Measurements from ENCODE around the gene TCAF2.
"Not testable (repeated sequence)": the region's sequence is repeated elsewhere in the genome, so short reads cannot be mapped to it uniquely, and the experiment has no call there.

TCAF2 gene

DNA sequence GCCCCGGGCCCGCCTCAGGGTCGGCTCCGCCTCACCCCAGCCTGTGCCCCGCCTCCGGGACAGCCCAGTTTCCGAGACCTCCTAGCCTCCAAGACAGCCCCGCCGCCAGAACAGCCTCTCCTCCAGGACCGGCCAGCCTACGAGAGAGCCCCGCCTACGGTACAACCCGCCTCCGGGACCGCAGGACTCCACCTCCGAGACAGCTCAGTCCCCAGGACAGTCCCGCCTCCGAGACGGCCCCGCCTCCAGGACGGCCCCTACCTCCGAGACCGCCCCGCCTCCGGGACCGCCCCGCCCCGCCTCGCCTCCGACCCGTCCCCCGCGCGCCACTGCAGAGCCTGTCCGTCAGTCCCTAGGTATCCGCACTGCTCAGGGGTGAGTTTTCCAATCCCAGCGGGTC, at the start of gene TCAF2:
Gene TCAF2, plus strand, starts transcription at position 329 of the 400 bp plus-strand sequence.
- CTCF ChIA-PET; POLR2A ChIA-PET; DNase-seq (ENCODE audit: extremely low spot score): not testable (repeated sequence)

DNA sequence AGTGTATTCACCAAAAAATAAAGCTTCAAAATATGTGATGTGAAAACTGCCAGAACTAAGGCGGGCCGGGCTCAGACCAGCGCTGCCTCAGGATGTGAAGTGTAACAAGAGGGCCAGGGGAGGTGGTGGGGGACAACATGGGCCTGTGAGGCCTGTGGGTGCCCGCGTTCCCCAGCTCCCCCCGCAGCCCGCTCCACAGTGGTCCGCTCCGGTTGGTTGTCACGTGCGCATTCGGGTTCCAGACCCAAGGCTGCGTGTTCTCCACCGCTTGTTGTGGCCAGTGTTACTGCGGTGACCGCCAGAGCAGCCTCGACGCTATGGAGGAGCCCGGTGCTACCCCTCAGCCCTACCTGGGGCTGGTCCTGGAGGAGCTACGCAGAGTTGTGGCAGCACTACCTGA, 49.3 kb upstream of the TCAF2 start, which contains the start of gene CTAGE15:
Gene CTAGE15, plus strand, starts transcription at position 301 of the 400 bp plus-strand sequence. Its CDS starts 17 bp downstream, at position 318.
- CTCF ChIA-PET; DNase-seq (ENCODE audit: extremely low spot score); POLR2A ChIA-PET: not testable (repeated sequence)

DNA sequence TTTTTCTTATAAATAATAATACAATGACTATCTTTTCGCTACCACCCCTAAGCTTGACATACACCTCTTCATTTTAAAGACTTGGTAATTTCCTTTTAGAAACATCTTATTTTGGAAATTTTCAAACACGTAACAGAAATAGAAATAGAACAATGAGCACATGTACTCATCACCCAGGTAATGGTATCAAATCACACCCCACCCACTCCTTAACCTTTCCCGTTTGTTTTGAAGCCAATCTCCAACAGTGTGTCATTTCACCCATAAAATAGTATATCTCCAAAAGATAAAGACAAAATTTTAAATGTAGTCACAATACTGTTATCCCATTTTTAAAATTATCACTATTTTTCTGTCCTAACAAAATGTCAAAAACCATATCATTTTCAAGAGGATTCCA, 32.6 kb upstream of the TCAF2 start:
- CTCF ChIA-PET; DNase-seq (ENCODE audit: extremely low spot score); POLR2A ChIA-PET: not testable (repeated sequence)

DNA sequence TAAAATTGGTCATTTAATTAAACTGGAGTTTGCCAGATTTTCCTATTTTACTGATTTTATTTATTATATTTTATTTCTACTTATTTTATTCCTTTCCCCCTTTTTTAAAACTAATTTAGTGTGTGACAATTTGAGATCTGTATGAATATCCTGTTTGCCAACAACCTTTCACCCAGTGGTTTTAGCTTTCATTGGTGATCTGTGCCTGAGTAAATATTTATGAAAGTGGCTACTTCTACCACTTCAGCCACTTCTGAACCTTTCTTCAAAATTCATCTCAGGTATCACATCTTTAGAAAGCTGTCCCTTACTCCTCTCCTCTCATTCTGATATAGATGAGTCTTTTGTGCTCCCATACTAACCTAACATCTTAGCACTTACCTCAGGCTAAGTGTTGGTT, 30.9 kb upstream of the TCAF2 start:
- CTCF ChIA-PET; DNase-seq (ENCODE audit: extremely low spot score); POLR2A ChIA-PET: not testable (repeated sequence)

GRCh38 chr7:143598086-143598485, 22.7 kb upstream of the TCAF2 start:
- DNase-seq (ENCODE audit: extremely low spot score); CTCF ChIA-PET; POLR2A ChIA-PET: not testable (repeated sequence)

- CTCF ChIA-PET; DNase-seq (ENCODE audit: extremely low spot score); POLR2A ChIA-PET: not testable (repeated sequence)
Measured at GRCh38 chr7:143603549-143603948, 17.2 kb upstream of the TCAF2 start.

- POLR2A ChIA-PET; CTCF ChIA-PET; DNase-seq (ENCODE audit: extremely low spot score): not testable (repeated sequence)
Measured at GRCh38 chr7:143606088-143606487, 14.7 kb upstream of the TCAF2 start.

GRCh38 chr7:143615545-143615944, 5.2 kb upstream of the TCAF2 start:
- DNase-seq (ENCODE audit: extremely low spot score); POLR2A ChIA-PET: not testable (repeated sequence)

GRCh38 chr7:143617204-143617603, 3.6 kb upstream of the TCAF2 start:
- DNase-seq (ENCODE audit: extremely low spot score): not testable (repeated sequence)

More at GRCh38 chr7:143615545-143615944, 5.2 kb upstream of the TCAF2 start:
- CTCF ChIA-PET: not testable (repeated sequence)

GRCh38 chr7:143620058-143620457, 716 bp upstream of the TCAF2 start:
- DNase-seq (ENCODE audit: extremely low spot score); CTCF ChIA-PET; POLR2A ChIA-PET: not testable (repeated sequence)

More at GRCh38 chr7:143617204-143617603, 3.6 kb upstream of the TCAF2 start:
- POLR2A ChIA-PET, CTCF ChIA-PET: not testable (repeated sequence)

- POLR2A ChIA-PET; DNase-seq (ENCODE audit: extremely low spot score); CTCF ChIA-PET: not testable (repeated sequence)
Measured at GRCh38 chr7:143621175-143621574, 401 bp downstream of the TCAF2 start.

- CTCF ChIA-PET; POLR2A ChIA-PET; DNase-seq (ENCODE audit: extremely low spot score): not testable (repeated sequence)
Measured at GRCh38 chr7:143622130-143622529, 1.4 kb downstream of the TCAF2 start.

GRCh38 chr7:143630653-143631052, 9.9 kb downstream of the TCAF2 start:
- POLR2A ChIA-PET; DNase-seq (ENCODE audit: extremely low spot score); CTCF ChIA-PET: not testable (repeated sequence)

DNA sequence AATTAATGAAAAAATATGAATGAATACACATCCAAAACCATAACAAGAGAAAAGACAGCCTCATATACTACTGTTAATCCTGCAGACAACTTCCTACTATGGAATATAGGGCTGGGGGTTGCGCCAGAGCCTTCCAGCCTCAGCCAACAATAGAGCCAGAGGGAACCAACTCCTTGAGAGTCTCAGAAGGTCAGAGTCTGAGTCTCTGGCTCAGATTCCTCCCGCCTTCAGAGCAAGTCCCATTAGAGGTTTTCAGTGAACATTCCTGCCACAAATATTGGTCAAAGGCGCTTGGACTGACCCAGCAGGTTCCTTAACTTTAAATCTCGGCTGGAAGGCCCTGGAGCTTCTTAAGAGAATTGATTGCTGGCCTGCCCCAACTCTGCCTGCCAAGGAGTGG, 11.7 kb downstream of the TCAF2 start:
- DNase-seq (ENCODE audit: extremely low spot score); POLR2A ChIA-PET; CTCF ChIA-PET: not testable (repeated sequence)

GRCh38 chr7:143633013-143633618, 12.3 kb downstream of the TCAF2 start:
- DNase-seq (ENCODE audit: extremely low spot score); POLR2A ChIA-PET; CTCF ChIA-PET: not testable (repeated sequence)

DNA sequence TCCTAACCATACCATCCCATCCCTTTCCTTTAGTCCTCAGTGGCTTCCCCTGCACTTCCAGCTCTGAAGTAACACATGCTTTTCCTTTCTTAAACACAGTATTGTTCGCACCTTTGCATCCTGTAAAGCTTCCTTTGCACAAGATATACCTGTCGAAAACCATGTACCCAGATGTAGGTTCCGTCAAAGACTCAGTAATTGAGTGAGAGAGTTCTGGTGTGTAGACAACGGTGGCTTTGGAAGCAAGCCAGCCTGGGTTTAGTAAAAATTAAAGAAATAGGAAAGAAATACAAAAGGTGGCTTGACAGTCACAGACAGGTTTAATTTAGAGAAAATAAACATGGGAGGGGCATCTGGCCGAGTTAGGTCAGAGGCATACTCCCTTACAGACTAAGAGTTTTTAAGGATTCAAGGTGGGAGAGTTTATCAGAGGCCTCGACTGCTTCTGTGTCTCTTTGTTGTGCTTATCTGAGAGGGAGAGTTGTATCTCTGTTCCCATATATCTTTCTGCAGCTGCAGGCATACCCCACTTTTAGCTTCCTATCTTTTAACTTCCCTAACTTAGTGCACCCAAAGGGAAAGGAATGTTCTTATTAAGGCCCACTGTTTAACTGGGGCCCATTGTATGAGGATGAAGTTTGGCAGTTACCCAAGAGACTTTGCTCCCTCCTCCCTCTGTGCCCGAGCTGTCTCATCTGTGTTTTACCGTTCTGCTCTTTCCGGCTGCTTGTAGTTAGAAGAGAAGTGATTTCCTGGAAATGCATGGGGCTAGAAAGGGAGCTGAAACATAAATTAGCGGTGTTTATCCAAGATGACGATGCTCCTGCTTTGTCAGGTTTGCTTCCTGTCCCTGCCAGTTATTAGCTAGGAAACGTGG, 14.8 kb downstream of the TCAF2 start:
- POLR2A ChIA-PET; CTCF ChIA-PET; DNase-seq (ENCODE audit: extremely low spot score): not testable (repeated sequence)

DNA sequence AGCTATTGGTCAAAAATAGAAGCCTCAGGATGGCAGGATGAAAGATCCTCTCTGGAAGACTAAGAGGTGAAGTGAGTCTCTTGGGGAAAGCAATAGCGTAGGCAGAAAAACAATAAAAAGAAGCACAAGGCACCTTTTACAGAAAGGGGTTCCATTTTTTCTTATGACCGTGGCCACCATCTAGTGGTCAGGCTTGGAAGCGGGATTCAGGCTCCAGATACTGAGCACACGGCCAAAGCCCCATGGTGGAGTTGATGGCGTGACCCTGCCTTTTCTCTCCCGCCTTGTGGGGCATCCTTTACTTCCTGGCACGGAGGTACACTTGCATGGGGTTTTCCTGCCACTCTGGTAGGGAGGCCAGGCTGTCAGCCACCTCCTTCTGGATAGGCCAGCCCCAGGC, 18.6 kb downstream of the TCAF2 start:
- CTCF ChIA-PET; POLR2A ChIA-PET; DNase-seq (ENCODE audit: extremely low spot score): not testable (repeated sequence)

- not testable (repeated sequence) for DNase-seq (ENCODE audit: extremely low spot score)
Measured at GRCh38 chr7:143640528-143641189, 19.9 kb downstream of the TCAF2 start.

DNA sequence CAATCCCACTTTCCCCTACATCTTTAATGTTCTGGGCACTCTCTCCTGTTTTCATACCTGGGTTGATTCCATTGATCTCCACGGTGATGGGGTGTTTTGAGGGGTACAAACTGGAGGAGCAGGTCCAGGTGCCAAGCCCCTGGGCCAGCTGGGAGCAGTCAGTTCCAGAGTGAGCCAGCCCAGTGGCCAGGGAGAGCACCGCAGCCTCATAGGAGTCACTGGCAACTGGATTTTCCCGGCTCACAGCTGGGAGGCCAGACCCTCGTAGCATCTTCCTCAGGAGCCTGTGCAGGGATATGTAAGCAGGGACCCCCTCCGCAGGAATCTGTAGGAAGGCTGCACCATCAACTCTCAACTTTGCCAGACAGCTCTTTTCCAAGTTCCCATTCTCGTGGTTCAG, 25.8 kb downstream of the TCAF2 start:
- DNase-seq (ENCODE audit: extremely low spot score); POLR2A ChIA-PET; CTCF ChIA-PET: not testable (repeated sequence)

More at GRCh38 chr7:143640528-143641189, 19.9 kb downstream of the TCAF2 start:
- CTCF ChIA-PET, POLR2A ChIA-PET: not testable (repeated sequence)

All from HEK293T (cell line).